ENCODE results near the gene WAS. TPM values are rescaled to one million over a fixed set of nuclear protein-coding genes. Genes with fewer than 3 reads are reported as not detected.

Gene WAS
- total and polyA plus RNA-seq, 7 donors = 0.45 to 2.9 (median 0.85) TPM

GRCh38 chrX:48715876-48716502 lies 32.4 kb downstream of the WAS start:
- H3K27me3 ChIP-seq (ENCODE audit: insufficient read depth in 3 of 3, low read length in 2 of 3) = no peaks in the 10 kb centered on the region
- H3K27ac ChIP-seq = no peak overlapping the region
- H3K9me3 ChIP-seq = no peaks in the 10 kb centered on the region
- DNase-seq = no peak
- intact Hi-C loops (cut with DNase I) = no loop called here
- 58 to 71% (median 70%) methylated on average over 4 of the region's 4 CpGs for WGBS, 3 donors
- ATAC-seq = no peak
- no peaks in the 10 kb centered on the region for H3K4me1 ChIP-seq
- H3K36me3 ChIP-seq (ENCODE audit: insufficient read depth in 1 of 2, low read depth in 1 of 2) = no peaks in the 10 kb centered on the region
- no peak for TF ChIP-seq CTCF (IDR thresholded peaks at IDR 0.05)
- no peak overlapping the region for H3K4me3 ChIP-seq

- Histone ChIP-seq H3K9me3 (no peaks in the 10 kb centered on the region), H3K27me3 (ENCODE audit: insufficient read depth in 3 of 3, low read length in 2 of 3) (no peaks in the 10 kb centered on the region), H3K4me1 (no peaks in the 10 kb centered on the region), H3K27ac (no peak overlapping the region), H3K36me3 (ENCODE audit: insufficient read depth in 1 of 2, low read depth in 1 of 2) (no peaks in the 10 kb centered on the region), H3K4me3 (no peak overlapping the region)
- intact Hi-C loops (cut with DNase I) = no loop called here
- 49 to 73% (median 69%) methylated on average over 2 of the region's 2 CpGs for WGBS, 3 donors
- DNase-seq (no peak), ATAC-seq (no peak)
- no peak for TF ChIP-seq CTCF (IDR thresholded peaks at IDR 0.05)
These were observed 36.4 kb downstream of the WAS start for GRCh38 chrX:48719958-48720357.

- intact Hi-C loops (cut with DNase I) = no loop called here
- 65 to 87% (median 80%) methylated on average over 4 of the region's 4 CpGs for WGBS, 3 donors
- ATAC-seq = no peak
- H3K27me3 ChIP-seq (ENCODE audit: insufficient read depth in 3 of 3, low read length in 2 of 3) = no peaks in the 10 kb centered on the region
- H3K27ac ChIP-seq = no peak overlapping the region
- no peak for DNase-seq
- no peaks in the 10 kb centered on the region for H3K36me3 ChIP-seq (ENCODE audit: insufficient read depth in 1 of 2, low read depth in 1 of 2)
- no peaks in the 10 kb centered on the region for H3K9me3 ChIP-seq
- H3K4me3 ChIP-seq = no peak overlapping the region
- H3K4me1 ChIP-seq = no peaks in the 10 kb centered on the region
- no peak for TF ChIP-seq CTCF (IDR thresholded peaks at IDR 0.05)
These were observed 37.1 kb downstream of the WAS start for GRCh38 chrX:48720577-48721250.

- ATAC-seq (no peak), DNase-seq (no peak)
- H3K4me1 ChIP-seq = no peaks in the 10 kb centered on the region
- H3K27me3 ChIP-seq (ENCODE audit: insufficient read depth in 3 of 3, low read length in 2 of 3) = no peaks in the 10 kb centered on the region
- no peaks in the 10 kb centered on the region for H3K9me3 ChIP-seq
- H3K27ac ChIP-seq = no peak overlapping the region
- no peak for TF ChIP-seq CTCF (IDR thresholded peaks at IDR 0.05)
- H3K36me3 ChIP-seq (ENCODE audit: insufficient read depth in 1 of 2, low read depth in 1 of 2) = no peaks in the 10 kb centered on the region
- no peak overlapping the region for H3K4me3 ChIP-seq
- intact Hi-C loops (cut with DNase I) = no loop called here
These were observed 38.3 kb downstream of the WAS start for GRCh38 chrX:48721916-48722315.

GRCh38 chrX:48726596-48726995 lies 43.0 kb downstream of the WAS start:
- H3K36me3 ChIP-seq (ENCODE audit: insufficient read depth in 1 of 2, low read depth in 1 of 2) = no peaks in the 10 kb centered on the region
- H3K4me1 ChIP-seq = no peaks in the 10 kb centered on the region
- intact Hi-C loops (cut with DNase I) = no loop called here
- H3K27ac ChIP-seq = no peak overlapping the region
- TF ChIP-seq CTCF (IDR thresholded peaks at IDR 0.05) = no peak
- H3K27me3 ChIP-seq (ENCODE audit: insufficient read depth in 3 of 3, low read length in 2 of 3) = no peaks in the 10 kb centered on the region
- DNase-seq (no peak), ATAC-seq (no peak)
- H3K4me3 ChIP-seq = no peak overlapping the region
- 85 to 95% (median 87%) methylated on average over 2 of the region's 2 CpGs for WGBS, 3 donors
- no peaks in the 10 kb centered on the region for H3K9me3 ChIP-seq

Data from psoas muscle (tissue), 8 donors.